ENCODE measurements around the gene TNIP2. TPM values are rescaled to one million over a fixed set of nuclear protein-coding genes. Genes with fewer than 3 reads are reported as not detected.

Gene TNIP2
- 57.9 and 60.1 TPM in 2 replicates for total RNA-seq

GRCh38 chr4:2755821-2756690, at the start of gene TNIP2:
TNIP2 (minus strand) TSS chr4:2756336; CDS start chr4:2756289, 47 bp downstream.

GRCh38 chr4:2792711-2793585, 36.8 kb upstream of the TNIP2 start, which contains the start of gene SH3BP2:
SH3BP2 (plus strand) TSS chr4:2793085; CDS start chr4:2820618, 27,533 bp downstream.

Other genes starting within 250 kb of the TNIP2 start
- 8.9 and 10.2 TPM in 2 replicates for gene FAM193A, start 219.7 kb downstream of the TNIP2 start, total RNA-seq
- 6.5 and 12.9 TPM in 2 replicates for gene SH3BP2, start 36.7 kb upstream of the TNIP2 start, total RNA-seq
- gene ADD1, start 87.5 kb upstream of the TNIP2 start, total RNA-seq: 79.7 and 104 TPM in 2 replicates
- gene NOP14, start 207.1 kb upstream of the TNIP2 start, total RNA-seq: 21.7 and 28.2 TPM in 2 replicates
- 3.4 and 3.7 TPM in 2 replicates for gene GRK4, start 207.2 kb upstream of the TNIP2 start, total RNA-seq